HepG2 (cell line): ENCODE results near the gene ZNF275. TPM values are rescaled to one million over a fixed set of nuclear protein-coding genes. Genes with fewer than 3 reads are reported as not detected.

Experiments used
- ATAC-seq: fragments of 200-7000 bp; cut with Tn5 transposase; 3 replicates; pipeline ENCODE4 v1.9.1; 2020; ENCODE audit warnings: mild to moderate bottlenecking, moderate library complexity
- BruUV-seq: library from RNA; stranded (reverse); fragments of 400-500 nt; replicated peaks from 2 replicates; lab custom pipeline; 2021; lab: Mats Ljungman, UMichigan
- CTCF ChIA-PET: fragments of 300-600 bp; formaldehyde crosslinking; extraction: SDS; loops from one replicate; lab custom pipeline; 2021; ENCODE audit warnings: low total read pairs, inconsistent platforms, low intra/inter-chr PET ratio; lab: Yijun Ruan, JAX
- POLR2A ChIA-PET: fragments of 350-600 bp; sonication (Branson Sonifier 250); formaldehyde crosslinking; loops from one replicate; lab custom pipeline; 2020; ENCODE audit warnings: antibody characterized with exemption, inconsistent platforms; lab: Yijun Ruan, JAX
- DNase-seq: peaks from one replicate; pipeline ENCODE4 v3.0.0-alpha.2; 2015; ENCODE audit warnings: low spot score
- FAIRE-seq: peaks from 3 replicates; lab custom pipeline; 2011; peaks lifted over from hg19 to GRCh38; lab: Jason Lieb, UNC
- H2AFZ ChIP-seq: one replicate; pipeline ENCODE4 v1.6.1; 2011; ENCODE audit warnings: low read length, inconsistent platforms
- H3K27ac ChIP-seq: fragments of 300-600 bp; 3 replicates; pipeline ENCODE4 v1.8.0; 2011; ENCODE audit warnings: mixed run types, mild to moderate bottlenecking, mixed read lengths, low read length, inconsistent platforms; ENCODE audit not compliant: insufficient read depth; ENCODE audit errors: extremely low read length
- H3K27me3 ChIP-seq, 2 experiments: fragments of 200-600 bp in 1 of 2; 2 replicates in 1 of 2; 3 replicates in 1 of 2; pipeline versions ENCODE4 v1.6.0 to v1.8.0; 2011; ENCODE audit warnings: low read length in 2 of 2, mild to moderate bottlenecking in 2 of 2, moderate library complexity in 2 of 2, inconsistent platforms in 1 of 2; ENCODE audit not compliant: insufficient read depth in 2 of 2, control insufficient read depth in 1 of 2
- H3K36me3 ChIP-seq, 2 experiments: fragments of 200-600 bp in 1 of 2; replicated peaks in 1 of 2; 2 replicates in 1 of 2; 3 replicates in 1 of 2; pipeline versions ENCODE4 v1.5.1 to v1.8.0; 2011; ENCODE audit warnings: low read length in 2 of 2, inconsistent platforms in 1 of 2; ENCODE audit not compliant: insufficient read depth in 2 of 2, control insufficient read depth in 1 of 2
- H3K4me1 ChIP-seq: 2 replicates; pipeline ENCODE4 v1.5.1; 2012; ENCODE audit warnings: low read length, inconsistent platforms; ENCODE audit not compliant: insufficient read depth
- H3K4me2 ChIP-seq: 2 replicates; pipeline ENCODE4 v1.6.0; 2011; ENCODE audit warnings: low read depth, low read length, inconsistent platforms
- H3K4me3 ChIP-seq, 3 experiments: fragments of 200-600 bp in 1 of 3; sonication (generic), shearing (Covaris generic) in 1 of 3; replicated peaks in 1 of 3; 2 replicates each; pipeline ENCODE4 v1.5.1; 2011 to 2016; ENCODE audit warnings: low read length in 3 of 3, inconsistent platforms in 2 of 3, low read depth in 2 of 3, mild to moderate bottlenecking in 2 of 3, control low read depth in 1 of 3, mixed read lengths in 1 of 3; ENCODE audit not compliant: insufficient read depth in 1 of 3
- H3K79me2 ChIP-seq: one replicate; pipeline ENCODE4 v1.6.1; 2011; ENCODE audit warnings: low read length, inconsistent platforms; ENCODE audit not compliant: insufficient read depth
- H3K9ac ChIP-seq: 2 replicates; pipeline ENCODE4 v1.6.0; 2011; ENCODE audit warnings: mild to moderate bottlenecking, low read depth, low read length, inconsistent platforms; ENCODE audit not compliant: insufficient read depth
- H3K9me3 ChIP-seq: 2 replicates; pipeline ENCODE4 v1.5.1; 2012; ENCODE audit warnings: mild to moderate bottlenecking, low read length
- H4K20me1 ChIP-seq: 2 replicates; pipeline ENCODE4 v1.6.0; 2011; ENCODE audit warnings: inconsistent platforms, mild to moderate bottlenecking, low read length, moderate library complexity; ENCODE audit not compliant: insufficient read depth
- BCL6 ChIP-seq: IDR thresholded peaks from 2 replicates; pipeline ENCODE4 v1.6.1; 2016; ENCODE audit warnings: missing genetic modification reagents, missing compliant biosample characterization
- ELF1 ChIP-seq: sonication (generic); formaldehyde crosslinking; IDR thresholded peaks from 2 replicates; pipeline ENCODE4 v1.4.0; 2020; ENCODE audit warnings: missing genetic modification reagents
- HOXA5 ChIP-seq: sonication (generic); formaldehyde crosslinking; IDR thresholded peaks from 2 replicates; pipeline ENCODE4 v1.4.0; 2020; ENCODE audit warnings: missing genetic modification reagents
- HOXD1 ChIP-seq: sonication (generic); formaldehyde crosslinking; IDR thresholded peaks from 2 replicates; pipeline ENCODE4 v1.5.0; 2020; ENCODE audit warnings: missing genetic modification reagents
- JUND ChIP-seq: sonication (generic); formaldehyde crosslinking; IDR thresholded peaks from 2 replicates; pipeline ENCODE4 v1.8.0; 2022; ENCODE audit warnings: mild to moderate bottlenecking, missing genetic modification reagents
- MAZ ChIP-seq, 2 experiments: sonication (generic) in 1 of 2; formaldehyde crosslinking in 1 of 2; IDR thresholded peaks; 2 replicates each; pipeline versions ENCODE4 v1.5.0 to v1.6.1; 2012 to 2020; ENCODE audit warnings: low read depth in 2 of 2, mild to moderate bottlenecking in 2 of 2, borderline replicate concordance in 1 of 2, improper control_type of control experiment in 1 of 2, low read length in 1 of 2, missing genetic modification reagents in 1 of 2, moderate library complexity in 1 of 2
- MBNL3 ChIP-seq: fragments of 250-450 bp; sonication (Bioruptor Pico); conservative IDR thresholded peaks from 2 replicates; pipeline ENCODE4 v1.8.0; 2022; ENCODE audit warnings: mild to moderate bottlenecking, inconsistent platforms
- ZFP1 ChIP-seq: IDR thresholded peaks from 2 replicates; pipeline ENCODE4 v1.6.1; 2016
- ZNF251 ChIP-seq: sonication (generic); formaldehyde crosslinking; IDR thresholded peaks from 2 replicates; pipeline ENCODE4 v1.9.0; 2021; ENCODE audit warnings: mild to moderate bottlenecking, missing genetic modification reagents
- ZNF253 ChIP-seq: sonication (generic); formaldehyde crosslinking; IDR thresholded peaks from 2 replicates; pipeline ENCODE4 v1.8.0; 2022; ENCODE audit warnings: mild to moderate bottlenecking, missing genetic modification reagents, borderline replicate concordance
- ZNF367 ChIP-seq: sonication (generic); formaldehyde crosslinking; IDR thresholded peaks from 2 replicates; pipeline ENCODE4 v1.4.0; 2020; ENCODE audit warnings: missing genetic modification reagents, borderline replicate concordance
- ZNF850 ChIP-seq: sonication (generic); formaldehyde crosslinking; conservative IDR thresholded peaks from 2 replicates; pipeline ENCODE4 v1.9.0; 2021; ENCODE audit warnings: mild to moderate bottlenecking, missing genetic modification reagents
- ZSCAN29 ChIP-seq: sonication (generic); formaldehyde crosslinking; conservative IDR thresholded peaks from 2 replicates; pipeline ENCODE4 v1.4.0; 2020; ENCODE audit warnings: mild to moderate bottlenecking, missing genetic modification reagents
- ZSCAN30 ChIP-seq: sonication (generic); formaldehyde crosslinking; IDR thresholded peaks from 2 replicates; pipeline ENCODE4 v1.5.0; 2020; ENCODE audit warnings: mild to moderate bottlenecking, missing genetic modification reagents
- in situ Hi-C: cut with HindIII; loops from 2 replicates; pipeline ENCODE4 v1.10.0; 2017; ENCODE audit warnings: low pct_unique_long_range_greater_than_20kb; ENCODE audit not compliant: extremely low pct_ligation_motif_present
- intact Hi-C: fragments of 100-400 bp; cut with micrococcal nuclease; formaldehyde crosslinking; loops from one replicate; pipeline ENCODE4 v1.10.0; 2022; ENCODE audit not compliant: unreplicated experiment
- polyA plus RNA-seq, 8 experiments: library from polyadenylated mRNA; depleted of rRNA in 3 of 8; stranded (reverse) in 7 of 8; unstranded in 1 of 8; fragments of >200 nt; fragmentation: Illumina TruSeq in 4 of 8; extraction: Trizol in 4 of 8; gene quantifications; 2 replicates each; pipeline versions ENCODE4 v1.2.1 to v1.2.3, GENCODE V29; 2011 to 2016; ENCODE audit warnings: low read depth in 4 of 8, missing spikeins in 1 of 8, mixed read lengths in 1 of 8; ENCODE audit not compliant: insufficient read depth in 1 of 8
- total RNA-seq, 5 experiments: library from RNA; depleted of rRNA; stranded (reverse); fragments of >200 nt; fragmentation: Illumina TruSeq; extraction: Trizol; gene quantifications; 2 replicates each; pipeline ENCODE4 v1.2.3, GENCODE V29; 2016; ENCODE audit warnings: low read depth in 1 of 5
- TF ChIP-seq, protein P1 (sequence below): sonication (generic); formaldehyde crosslinking; IDR thresholded peaks from 2 replicates; pipeline ENCODE4 v1.4.0; 2020; ENCODE audit warnings: missing genetic modification reagents
- TF ChIP-seq, protein P2 (sequence below): sonication (generic); formaldehyde crosslinking; IDR thresholded peaks from 2 replicates; pipeline ENCODE4 v1.5.1; 2020; ENCODE audit warnings: missing genetic modification reagents, mild to moderate bottlenecking, borderline replicate concordance
- TF ChIP-seq, protein P3 (sequence below): sonication (generic); formaldehyde crosslinking; IDR thresholded peaks from 2 replicates; pipeline ENCODE4 v1.8.1; 2023; ENCODE audit warnings: mild to moderate bottlenecking, missing genetic modification reagents

Gene ZNF275
- total and polyA plus RNA-seq, 2 of the 13 experiments (the other 11 are each of a cell fraction or from before 2014, with no cell fraction given) = 6.4 to 11.8 TPM

DNA sequence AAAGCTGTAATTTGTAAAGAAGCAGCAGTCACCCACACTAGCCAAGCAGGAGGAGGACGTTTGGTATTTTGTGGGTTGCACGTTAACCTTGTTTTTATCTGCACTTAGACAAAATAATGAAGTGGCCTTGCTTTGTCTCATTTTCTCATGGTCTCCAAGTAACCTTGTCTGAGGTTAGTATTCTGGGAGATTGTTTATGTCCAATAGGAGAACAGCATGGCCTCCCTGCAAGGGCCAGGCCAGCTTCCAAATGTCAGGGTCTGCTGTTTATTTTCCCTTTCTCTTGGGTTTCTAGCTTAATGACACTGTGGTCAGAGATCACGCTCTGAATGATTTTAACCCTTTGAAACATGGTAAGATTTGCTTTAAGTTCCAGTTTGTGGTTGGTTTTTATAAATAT, 37.3 kb downstream of the ZNF275 start (continued):
- TF ChIP-seq, protein P1, sequence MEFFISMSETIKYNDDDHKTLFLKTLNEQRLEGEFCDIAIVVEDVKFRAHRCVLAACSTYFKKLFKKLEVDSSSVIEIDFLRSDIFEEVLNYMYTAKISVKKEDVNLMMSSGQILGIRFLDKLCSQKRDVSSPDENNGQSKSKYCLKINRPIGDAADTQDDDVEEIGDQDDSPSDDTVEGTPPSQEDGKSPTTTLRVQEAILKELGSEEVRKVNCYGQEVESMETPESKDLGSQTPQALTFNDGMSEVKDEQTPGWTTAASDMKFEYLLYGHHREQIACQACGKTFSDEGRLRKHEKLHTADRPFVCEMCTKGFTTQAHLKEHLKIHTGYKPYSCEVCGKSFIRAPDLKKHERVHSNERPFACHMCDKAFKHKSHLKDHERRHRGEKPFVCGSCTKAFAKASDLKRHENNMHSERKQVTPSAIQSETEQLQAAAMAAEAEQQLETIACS (CRISPR knock-in tag) = no peak
- TF ChIP-seq MAZ (IDR thresholded peaks at IDR 0.05; ENCODE audit: borderline replicate concordance, low read depth, low read length) = no peak
- TF ChIP-seq MAZ (CRISPR knock-in tag; IDR thresholded peaks at IDR 0.05; ENCODE audit: low read depth) = no peak
- no peak for TF ChIP-seq ZSCAN29
- TF ChIP-seq ZNF251 (CRISPR knock-in tag) = no peak
- no peak for TF ChIP-seq JUND (CRISPR knock-in tag)
- no peak for TF ChIP-seq ZNF850 (CRISPR knock-in tag)
- TF ChIP-seq HOXD1 = no peak
- no peak for TF ChIP-seq ZFP1 (CRISPR knock-in tag)
- no peak for TF ChIP-seq MBNL3 (CRISPR knock-in tag)
- TF ChIP-seq ZNF367 = no peak
- TF ChIP-seq, all 625 proteins: peak for 0

DNA sequence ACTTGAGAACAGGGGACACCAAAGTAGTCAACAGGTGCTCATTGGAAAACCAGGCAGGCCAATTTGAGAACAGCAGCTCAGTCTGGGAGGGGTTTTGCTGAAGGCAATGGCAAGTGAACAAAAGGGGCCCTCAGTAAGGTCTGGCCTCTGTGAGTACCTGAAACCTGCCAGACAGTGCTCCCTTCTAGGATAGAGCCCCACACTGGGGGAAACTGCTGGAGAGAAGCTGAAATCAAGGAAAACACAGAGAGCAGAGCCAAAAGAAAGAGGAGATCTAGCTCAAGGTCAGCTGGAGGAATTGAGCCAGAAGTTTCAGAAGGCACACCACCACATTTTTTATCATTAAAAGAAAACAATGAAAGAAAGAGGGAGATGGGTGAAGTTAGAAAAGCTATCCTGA, 39.0 kb downstream of the ZNF275 start:
- in situ Hi-C loops (no loop called here), intact Hi-C loops (no loop called here)
- CTCF ChIA-PET = no interaction called here
- Histone ChIP-seq H2AFZ (no peak overlapping the region), H3K27ac (no peak overlapping the region), H3K9ac (no peak overlapping the region), H3K9me3 (no peaks in the 10 kb centered on the region), H3K4me1 (no peaks in the 10 kb centered on the region), H3K4me2 (no peak overlapping the region), H4K20me1 (no peaks in the 10 kb centered on the region), H3K27me3 (no peaks in the 10 kb centered on the region), H3K4me3 (no peak overlapping the region), H3K79me2 (no peaks in the 10 kb centered on the region), H3K36me3 (no peaks in the 10 kb centered on the region)
- ATAC-seq = no peak
- FAIRE-seq = no peak
- no peak for DNase-seq
- POLR2A ChIA-PET = interaction anchor here (0.7 kb wide), 1 partner anchor 38 kb away, joined by 4 read pairs; no protein-coding TSS in a partner anchor
- BruUV-seq = no TSS peak
- TF ChIP-seq ZSCAN30 (CRISPR knock-in tag) (no peak), HOXA5 (CRISPR knock-in tag) (no peak), BCL6 (CRISPR knock-in tag) (no peak), ELF1 (CRISPR knock-in tag) (no peak), ZNF253 (CRISPR knock-in tag) (no peak)
- TF ChIP-seq, protein P2, sequence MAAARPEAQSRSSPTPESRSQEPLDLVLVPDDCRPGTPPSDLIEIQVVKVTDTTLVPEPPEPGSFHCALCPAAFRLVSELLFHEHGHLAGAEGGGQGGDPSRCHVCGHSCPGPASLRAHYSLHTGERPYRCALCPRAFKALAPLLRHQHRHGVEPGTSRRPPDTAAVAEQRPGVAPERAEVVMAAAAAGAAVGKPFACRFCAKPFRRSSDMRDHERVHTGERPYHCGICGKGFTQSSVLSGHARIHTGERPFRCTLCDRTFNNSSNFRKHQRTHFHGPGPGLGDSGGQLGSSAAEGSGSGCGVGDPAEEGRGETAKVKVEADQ (CRISPR knock-in tag) = no peak
- TF ChIP-seq, protein P3, sequence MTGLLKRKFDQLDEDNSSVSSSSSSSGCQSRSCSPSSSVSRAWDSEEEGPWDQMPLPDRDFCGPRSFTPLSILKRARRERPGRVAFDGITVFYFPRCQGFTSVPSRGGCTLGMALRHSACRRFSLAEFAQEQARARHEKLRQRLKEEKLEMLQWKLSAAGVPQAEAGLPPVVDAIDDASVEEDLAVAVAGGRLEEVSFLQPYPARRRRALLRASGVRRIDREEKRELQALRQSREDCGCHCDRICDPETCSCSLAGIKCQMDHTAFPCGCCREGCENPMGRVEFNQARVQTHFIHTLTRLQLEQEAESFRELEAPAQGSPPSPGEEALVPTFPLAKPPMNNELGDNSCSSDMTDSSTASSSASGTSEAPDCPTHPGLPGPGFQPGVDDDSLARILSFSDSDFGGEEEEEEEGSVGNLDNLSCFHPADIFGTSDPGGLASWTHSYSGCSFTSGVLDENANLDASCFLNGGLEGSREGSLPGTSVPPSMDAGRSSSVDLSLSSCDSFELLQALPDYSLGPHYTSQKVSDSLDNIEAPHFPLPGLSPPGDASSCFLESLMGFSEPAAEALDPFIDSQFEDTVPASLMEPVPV = no peak
